GM23338 (cell line): Measurements from ENCODE around the gene ANTXR2. TPM values are rescaled to one million over a fixed set of nuclear protein-coding genes. Genes with fewer than 3 reads are reported as not detected.

Experiments
- ATAC-seq: fragments of 200-7000 bp; cut with Tn5 transposase; 3 replicates; pipeline ENCODE4 v1.9.1; 2020
- DNase-seq: peaks from one replicate; pipeline ENCODE4 v3.0.0-alpha.2; 2015; ENCODE audit warnings: low spot score
- H2AFZ ChIP-seq: fragments of 200-600 bp; sonication (generic); 2 replicates; pipeline ENCODE4 v1.8.0; 2016; ENCODE audit warnings: antibody characterized with exemption, mild to moderate bottlenecking, moderate library complexity
- H3F3A ChIP-seq: fragments of 200-600 bp; sonication (generic); replicated peaks from 2 replicates; pipeline ENCODE4 v1.8.0; 2017; ENCODE audit warnings: antibody characterized with exemption, mixed run types, low read depth
- H3K27ac ChIP-seq: fragments of 200-600 bp; sonication (generic); 2 replicates; pipeline ENCODE4 v1.6.1; 2016; ENCODE audit warnings: low read depth
- H3K27me3 ChIP-seq: fragments of 200-600 bp; sonication (generic); 2 replicates; pipeline ENCODE4 v1.8.0; 2016; ENCODE audit warnings: mild to moderate bottlenecking, mixed run types, moderate library complexity; ENCODE audit not compliant: insufficient read depth
- H3K36me3 ChIP-seq: fragments of 200-600 bp; sonication (generic); 2 replicates; pipeline ENCODE4 v1.8.0; 2016; ENCODE audit warnings: mild to moderate bottlenecking; ENCODE audit not compliant: insufficient read depth
- H3K4me1 ChIP-seq: fragments of 200-600 bp; sonication (generic); 2 replicates; pipeline ENCODE4 v1.8.0; 2016; ENCODE audit warnings: mild to moderate bottlenecking, moderate library complexity; ENCODE audit not compliant: insufficient read depth
- H3K4me2 ChIP-seq: fragments of 200-600 bp; sonication (generic); 2 replicates; pipeline ENCODE4 v1.7.1; 2017; ENCODE audit warnings: mixed run types
- H3K4me3 ChIP-seq: fragments of 200-600 bp; sonication (generic); 2 replicates; pipeline ENCODE4 v1.6.1; 2016; ENCODE audit warnings: mixed run types
- H3K79me2 ChIP-seq: fragments of 200-600 bp; sonication (generic); replicated peaks from 2 replicates; pipeline ENCODE4 v1.8.0; 2017; ENCODE audit warnings: mild to moderate bottlenecking; ENCODE audit not compliant: insufficient read depth
- H3K9me2 ChIP-seq: fragments of 200-600 bp; sonication (generic); 2 replicates; pipeline ENCODE4 v1.8.0; 2017; ENCODE audit not compliant: insufficient read depth
- H4K20me1 ChIP-seq: fragments of 200-600 bp; sonication (generic); replicated peaks from 2 replicates; pipeline ENCODE4 v1.8.0; 2017; ENCODE audit warnings: mild to moderate bottlenecking; ENCODE audit not compliant: insufficient read depth
- H3K27ac Mint-ChIP-seq: 2 replicates; pipeline ENCODE4 v1.8.0; 2020; ENCODE audit warnings: inconsistent platforms, mild to moderate bottlenecking, moderate library complexity, mixed read lengths
- H3K27me3 Mint-ChIP-seq: 3 replicates; pipeline ENCODE4 v1.8.0; 2022; ENCODE audit warnings: low read depth, mild to moderate bottlenecking, moderate library complexity, mixed read lengths, inconsistent platforms; ENCODE audit not compliant: insufficient read depth, poor library complexity
- H3K36me3 Mint-ChIP-seq: 3 replicates; pipeline ENCODE4 v1.8.0; 2021; ENCODE audit warnings: low read depth, mild to moderate bottlenecking, inconsistent platforms, moderate library complexity, mixed read lengths
- H3K4me1 Mint-ChIP-seq: 3 replicates; pipeline ENCODE4 v1.8.0; 2020; ENCODE audit warnings: mild to moderate bottlenecking, inconsistent platforms, mixed read lengths
- H3K4me3 Mint-ChIP-seq: 3 replicates; pipeline ENCODE4 v1.8.0; 2021; ENCODE audit warnings: moderate library complexity, mild to moderate bottlenecking, inconsistent platforms, mixed read lengths
- H3K9me3 Mint-ChIP-seq: 3 replicates; pipeline ENCODE4 v1.8.0; 2020; ENCODE audit warnings: moderate library complexity, mild to moderate bottlenecking, inconsistent platforms, mixed read lengths
- CREB1 ChIP-seq: fragments of 250-450 bp; sonication (Bioruptor Pico); IDR thresholded peaks from 2 replicates; pipeline ENCODE4 v1.5.0; 2020; ENCODE audit warnings: low read depth, mild to moderate bottlenecking, moderate library complexity
- EZH2 ChIP-seq: fragments of 200-600 bp; sonication (generic); IDR thresholded peaks from one replicate; pipeline ENCODE4 v1.8.0; 2017; ENCODE audit warnings: antibody characterized with exemption, mild to moderate bottlenecking, low read depth; ENCODE audit not compliant: unreplicated experiment
- EZH2phosphoT487 ChIP-seq: fragments of 200-600 bp; sonication (generic); IDR thresholded peaks from one replicate; pipeline ENCODE4 v1.8.1; 2018; ENCODE audit warnings: antibody characterized with exemption; ENCODE audit not compliant: unreplicated experiment
- JUNB ChIP-seq: IDR thresholded peaks from one replicate; pipeline ENCODE4 v1.6.1; 2016; ENCODE audit warnings: antibody characterized with exemption; ENCODE audit not compliant: unreplicated experiment
- NANOG ChIP-seq: IDR thresholded peaks from 2 replicates; pipeline ENCODE4 v1.6.1; 2016; ENCODE audit warnings: antibody characterized with exemption, borderline replicate concordance
- STAT1 ChIP-seq: IDR thresholded peaks from one replicate; pipeline ENCODE4 v1.6.1; 2016; ENCODE audit warnings: antibody characterized with exemption; ENCODE audit not compliant: unreplicated experiment
- ZNF114 ChIP-seq: fragments of 250-450 bp; sonication (Bioruptor Pico); IDR thresholded peaks from 2 replicates; pipeline ENCODE4 v1.5.0; 2020; ENCODE audit warnings: mild to moderate bottlenecking, moderate library complexity
- ZNF331 ChIP-seq: fragments of 250-450 bp; sonication (Bioruptor Pico); IDR thresholded peaks from 2 replicates; pipeline ENCODE4 v1.5.0; 2020; ENCODE audit warnings: low read depth, mild to moderate bottlenecking, moderate library complexity
- polyA plus RNA-seq: library from polyadenylated mRNA; unstranded; fragments of >200 nt; fragmentation: Nextera tagmentation; extraction: Ambion mirVana; gene quantifications from 2 replicates; pipeline ENCODE4 v1.2.1, GENCODE V29; 2016
- total RNA-seq: library from RNA; depleted of rRNA; stranded (reverse); fragments of >200 nt; shearing (Covaris generic); gene quantifications from 2 replicates; pipeline ENCODE4 v1.2.3, GENCODE V29; 2014
- TF ChIP-seq, protein P1 (sequence below): IDR thresholded peaks from 2 replicates; pipeline ENCODE4 v1.6.1; 2016; ENCODE audit warnings: antibody characterized with exemption
- TF ChIP-seq, protein P2 (sequence below), 2 experiments: fragments of 200-600 bp in 1 of 2; sonication (generic) in 1 of 2; conservative IDR thresholded peaks; 2 replicates each; pipeline versions ENCODE4 v1.5.1 to v1.6.1; 2016 to 2017; ENCODE audit warnings: antibody characterized with exemption in 2 of 2, low read depth in 2 of 2, mild to moderate bottlenecking in 2 of 2, moderate library complexity in 1 of 2
- TF ChIP-seq, protein P3 (sequence below): IDR thresholded peaks from one replicate; pipeline ENCODE4 v1.6.1; 2018; ENCODE audit warnings: antibody characterized with exemption; ENCODE audit not compliant: unreplicated experiment
- TF ChIP-seq, protein P4 (sequence below): fragments of 250-450 bp; sonication (Bioruptor Pico); IDR thresholded peaks from 2 replicates; pipeline ENCODE4 v1.5.0; 2020; ENCODE audit warnings: mild to moderate bottlenecking, moderate library complexity

ANTXR2 gene
- total and polyA plus RNA-seq, 2 experiments from 2014 or later = 2.0 to 5.3 TPM

DNA sequence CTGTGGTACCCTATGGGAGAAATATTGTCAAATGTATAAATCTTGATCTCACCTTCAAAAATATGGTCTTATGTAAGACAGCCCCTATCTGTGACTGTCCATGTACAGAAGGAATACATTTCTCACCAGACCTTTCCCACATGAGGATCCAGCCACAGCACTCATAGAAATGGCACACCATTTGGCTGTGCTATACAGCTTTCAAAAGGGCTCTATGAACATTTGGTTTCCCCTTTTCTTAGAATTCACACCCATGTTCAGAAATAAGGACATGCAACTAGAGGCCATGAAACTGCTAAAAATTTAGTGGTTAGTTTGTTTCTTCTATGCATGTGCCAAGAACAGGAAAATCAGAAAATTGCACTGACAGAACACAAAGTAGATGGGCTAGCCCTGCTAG is 62.7 kb downstream of the ANTXR2 start (continued):
- TF ChIP-seq, protein P1, sequence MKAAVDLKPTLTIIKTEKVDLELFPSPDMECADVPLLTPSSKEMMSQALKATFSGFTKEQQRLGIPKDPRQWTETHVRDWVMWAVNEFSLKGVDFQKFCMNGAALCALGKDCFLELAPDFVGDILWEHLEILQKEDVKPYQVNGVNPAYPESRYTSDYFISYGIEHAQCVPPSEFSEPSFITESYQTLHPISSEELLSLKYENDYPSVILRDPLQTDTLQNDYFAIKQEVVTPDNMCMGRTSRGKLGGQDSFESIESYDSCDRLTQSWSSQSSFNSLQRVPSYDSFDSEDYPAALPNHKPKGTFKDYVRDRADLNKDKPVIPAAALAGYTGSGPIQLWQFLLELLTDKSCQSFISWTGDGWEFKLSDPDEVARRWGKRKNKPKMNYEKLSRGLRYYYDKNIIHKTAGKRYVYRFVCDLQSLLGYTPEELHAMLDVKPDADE = no peak
- TF ChIP-seq, protein P2, sequence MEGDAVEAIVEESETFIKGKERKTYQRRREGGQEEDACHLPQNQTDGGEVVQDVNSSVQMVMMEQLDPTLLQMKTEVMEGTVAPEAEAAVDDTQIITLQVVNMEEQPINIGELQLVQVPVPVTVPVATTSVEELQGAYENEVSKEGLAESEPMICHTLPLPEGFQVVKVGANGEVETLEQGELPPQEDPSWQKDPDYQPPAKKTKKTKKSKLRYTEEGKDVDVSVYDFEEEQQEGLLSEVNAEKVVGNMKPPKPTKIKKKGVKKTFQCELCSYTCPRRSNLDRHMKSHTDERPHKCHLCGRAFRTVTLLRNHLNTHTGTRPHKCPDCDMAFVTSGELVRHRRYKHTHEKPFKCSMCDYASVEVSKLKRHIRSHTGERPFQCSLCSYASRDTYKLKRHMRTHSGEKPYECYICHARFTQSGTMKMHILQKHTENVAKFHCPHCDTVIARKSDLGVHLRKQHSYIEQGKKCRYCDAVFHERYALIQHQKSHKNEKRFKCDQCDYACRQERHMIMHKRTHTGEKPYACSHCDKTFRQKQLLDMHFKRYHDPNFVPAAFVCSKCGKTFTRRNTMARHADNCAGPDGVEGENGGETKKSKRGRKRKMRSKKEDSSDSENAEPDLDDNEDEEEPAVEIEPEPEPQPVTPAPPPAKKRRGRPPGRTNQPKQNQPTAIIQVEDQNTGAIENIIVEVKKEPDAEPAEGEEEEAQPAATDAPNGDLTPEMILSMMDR (conservative IDR thresholded peaks at IDR 0.05; ENCODE audit: low read depth in 2 of 2) = no peak

DNA sequence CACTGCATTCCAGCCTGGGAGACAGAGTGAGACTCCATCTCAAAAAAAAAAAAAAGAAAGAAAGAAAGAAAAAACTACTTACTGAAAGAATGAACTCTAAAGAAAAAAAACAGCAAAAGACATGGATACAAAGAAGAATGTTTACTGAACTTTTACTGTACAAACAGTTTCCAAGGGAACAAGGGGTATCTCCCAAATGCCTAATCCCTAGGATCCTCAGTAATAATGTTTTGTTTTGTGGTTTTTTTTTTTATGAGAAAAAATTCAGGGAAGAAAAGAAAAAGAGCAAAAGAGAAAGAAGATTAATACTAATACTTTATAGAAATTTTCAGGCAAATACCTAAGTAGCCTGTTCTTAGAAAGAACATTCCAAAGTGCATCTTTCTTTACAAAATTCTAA is 63.2 kb downstream of the ANTXR2 start:
- Mint-ChIP-seq H3K27me3 (no peaks in the 10 kb centered on the region), H3K27ac (no peak overlapping the region), H3K36me3 (peaks cover under 1% of the 10 kb centered on the region; the same call in 2 of the 3 replicates), H3K9me3 (peaks cover under 1% of the 10 kb centered on the region), H3K4me1 (peaks cover 2% of the 10 kb centered on the region; the same call in 2 of the 3 replicates), H3K4me3 (no peak overlapping the region)
- no peaks in the 10 kb centered on the region for H3K9me2 ChIP-seq
- no peak overlapping the region for H3K4me3 ChIP-seq
- no peaks in the 10 kb centered on the region for H3F3A ChIP-seq
- no peaks in the 10 kb centered on the region for H3K27me3 ChIP-seq
- DNase-seq (no peak), ATAC-seq (no peak)
- no peaks in the 10 kb centered on the region for H3K79me2 ChIP-seq
- no peak overlapping the region for H2AFZ ChIP-seq
- H3K27ac ChIP-seq = no peak overlapping the region
- peaks cover 5% of the 10 kb centered on the region for H3K4me1 ChIP-seq
- no peaks in the 10 kb centered on the region for H4K20me1 ChIP-seq
- H3K36me3 ChIP-seq = no peaks in the 10 kb centered on the region
- H3K4me2 ChIP-seq = no peak overlapping the region
- TF ChIP-seq EZH2phosphoT487 (no peak), ZNF114 (no peak), ZNF331 (CRISPR knock-in tag) (no peak), CREB1 (CRISPR knock-in tag) (no peak), EZH2 (no peak), NANOG (no peak), JUNB (no peak), STAT1 (no peak)
- TF ChIP-seq, protein P3, sequence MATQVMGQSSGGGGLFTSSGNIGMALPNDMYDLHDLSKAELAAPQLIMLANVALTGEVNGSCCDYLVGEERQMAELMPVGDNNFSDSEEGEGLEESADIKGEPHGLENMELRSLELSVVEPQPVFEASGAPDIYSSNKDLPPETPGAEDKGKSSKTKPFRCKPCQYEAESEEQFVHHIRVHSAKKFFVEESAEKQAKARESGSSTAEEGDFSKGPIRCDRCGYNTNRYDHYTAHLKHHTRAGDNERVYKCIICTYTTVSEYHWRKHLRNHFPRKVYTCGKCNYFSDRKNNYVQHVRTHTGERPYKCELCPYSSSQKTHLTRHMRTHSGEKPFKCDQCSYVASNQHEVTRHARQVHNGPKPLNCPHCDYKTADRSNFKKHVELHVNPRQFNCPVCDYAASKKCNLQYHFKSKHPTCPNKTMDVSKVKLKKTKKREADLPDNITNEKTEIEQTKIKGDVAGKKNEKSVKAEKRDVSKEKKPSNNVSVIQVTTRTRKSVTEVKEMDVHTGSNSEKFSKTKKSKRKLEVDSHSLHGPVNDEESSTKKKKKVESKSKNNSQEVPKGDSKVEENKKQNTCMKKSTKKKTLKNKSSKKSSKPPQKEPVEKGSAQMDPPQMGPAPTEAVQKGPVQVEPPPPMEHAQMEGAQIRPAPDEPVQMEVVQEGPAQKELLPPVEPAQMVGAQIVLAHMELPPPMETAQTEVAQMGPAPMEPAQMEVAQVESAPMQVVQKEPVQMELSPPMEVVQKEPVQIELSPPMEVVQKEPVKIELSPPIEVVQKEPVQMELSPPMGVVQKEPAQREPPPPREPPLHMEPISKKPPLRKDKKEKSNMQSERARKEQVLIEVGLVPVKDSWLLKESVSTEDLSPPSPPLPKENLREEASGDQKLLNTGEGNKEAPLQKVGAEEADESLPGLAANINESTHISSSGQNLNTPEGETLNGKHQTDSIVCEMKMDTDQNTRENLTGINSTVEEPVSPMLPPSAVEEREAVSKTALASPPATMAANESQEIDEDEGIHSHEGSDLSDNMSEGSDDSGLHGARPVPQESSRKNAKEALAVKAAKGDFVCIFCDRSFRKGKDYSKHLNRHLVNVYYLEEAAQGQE = no peak
- TF ChIP-seq, protein P4, sequence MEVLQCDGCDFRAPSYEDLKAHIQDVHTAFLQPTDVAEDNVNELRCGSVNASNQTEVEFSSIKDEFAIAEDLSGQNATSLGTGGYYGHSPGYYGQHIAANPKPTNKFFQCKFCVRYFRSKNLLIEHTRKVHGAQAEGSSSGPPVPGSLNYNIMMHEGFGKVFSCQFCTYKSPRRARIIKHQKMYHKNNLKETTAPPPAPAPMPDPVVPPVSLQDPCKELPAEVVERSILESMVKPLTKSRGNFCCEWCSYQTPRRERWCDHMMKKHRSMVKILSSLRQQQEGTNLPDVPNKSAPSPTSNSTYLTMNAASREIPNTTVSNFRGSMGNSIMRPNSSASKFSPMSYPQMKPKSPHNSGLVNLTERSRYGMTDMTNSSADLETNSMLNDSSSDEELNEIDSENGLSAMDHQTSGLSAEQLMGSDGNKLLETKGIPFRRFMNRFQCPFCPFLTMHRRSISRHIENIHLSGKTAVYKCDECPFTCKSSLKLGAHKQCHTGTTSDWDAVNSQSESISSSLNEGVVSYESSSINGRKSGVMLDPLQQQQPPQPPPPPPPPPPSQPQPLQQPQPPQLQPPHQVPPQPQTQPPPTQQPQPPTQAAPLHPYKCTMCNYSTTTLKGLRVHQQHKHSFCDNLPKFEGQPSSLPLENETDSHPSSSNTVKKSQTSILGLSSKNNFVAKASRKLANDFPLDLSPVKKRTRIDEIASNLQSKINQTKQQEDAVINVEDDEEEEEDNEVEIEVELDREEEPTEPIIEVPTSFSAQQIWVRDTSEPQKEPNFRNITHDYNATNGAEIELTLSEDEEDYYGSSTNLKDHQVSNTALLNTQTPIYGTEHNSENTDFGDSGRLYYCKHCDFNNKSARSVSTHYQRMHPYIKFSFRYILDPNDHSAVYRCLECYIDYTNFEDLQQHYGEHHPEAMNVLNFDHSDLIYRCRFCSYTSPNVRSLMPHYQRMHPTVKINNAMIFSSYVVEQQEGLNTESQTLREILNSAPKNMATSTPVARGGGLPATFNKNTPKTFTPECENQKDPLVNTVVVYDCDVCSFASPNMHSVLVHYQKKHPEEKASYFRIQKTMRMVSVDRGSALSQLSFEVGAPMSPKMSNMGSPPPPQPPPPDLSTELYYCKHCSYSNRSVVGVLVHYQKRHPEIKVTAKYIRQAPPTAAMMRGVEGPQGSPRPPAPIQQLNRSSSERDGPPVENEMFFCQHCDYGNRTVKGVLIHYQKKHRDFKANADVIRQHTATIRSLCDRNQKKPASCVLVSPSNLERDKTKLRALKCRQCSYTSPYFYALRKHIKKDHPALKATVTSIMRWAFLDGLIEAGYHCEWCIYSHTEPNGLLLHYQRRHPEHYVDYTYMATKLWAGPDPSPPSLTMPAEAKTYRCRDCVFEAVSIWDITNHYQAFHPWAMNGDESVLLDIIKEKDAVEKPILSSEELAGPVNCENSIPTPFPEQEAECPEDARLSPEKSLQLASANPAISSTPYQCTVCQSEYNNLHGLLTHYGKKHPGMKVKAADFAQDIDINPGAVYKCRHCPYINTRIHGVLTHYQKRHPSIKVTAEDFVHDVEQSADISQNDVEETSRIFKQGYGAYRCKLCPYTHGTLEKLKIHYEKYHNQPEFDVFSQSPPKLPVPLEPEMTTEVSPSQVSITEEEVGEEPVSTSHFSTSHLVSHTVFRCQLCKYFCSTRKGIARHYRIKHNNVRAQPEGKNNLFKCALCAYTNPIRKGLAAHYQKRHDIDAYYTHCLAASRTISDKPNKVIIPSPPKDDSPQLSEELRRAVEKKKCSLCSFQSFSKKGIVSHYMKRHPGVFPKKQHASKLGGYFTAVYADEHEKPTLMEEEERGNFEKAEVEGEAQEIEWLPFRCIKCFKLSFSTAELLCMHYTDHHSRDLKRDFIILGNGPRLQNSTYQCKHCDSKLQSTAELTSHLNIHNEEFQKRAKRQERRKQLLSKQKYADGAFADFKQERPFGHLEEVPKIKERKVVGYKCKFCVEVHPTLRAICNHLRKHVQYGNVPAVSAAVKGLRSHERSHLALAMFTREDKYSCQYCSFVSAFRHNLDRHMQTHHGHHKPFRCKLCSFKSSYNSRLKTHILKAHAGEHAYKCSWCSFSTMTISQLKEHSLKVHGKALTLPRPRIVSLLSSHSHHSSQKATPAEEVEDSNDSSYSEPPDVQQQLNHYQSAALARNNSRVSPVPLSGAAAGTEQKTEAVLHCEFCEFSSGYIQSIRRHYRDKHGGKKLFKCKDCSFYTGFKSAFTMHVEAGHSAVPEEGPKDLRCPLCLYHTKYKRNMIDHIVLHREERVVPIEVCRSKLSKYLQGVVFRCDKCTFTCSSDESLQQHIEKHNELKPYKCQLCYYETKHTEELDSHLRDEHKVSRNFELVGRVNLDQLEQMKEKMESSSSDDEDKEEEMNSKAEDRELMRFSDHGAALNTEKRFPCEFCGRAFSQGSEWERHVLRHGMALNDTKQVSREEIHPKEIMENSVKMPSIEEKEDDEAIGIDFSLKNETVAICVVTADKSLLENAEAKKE (CRISPR knock-in tag) = no peak
